HFFc6 (cell line): ENCODE measurements around the gene NUP35. TPM values are rescaled to one million over a fixed set of nuclear protein-coding genes. Genes with fewer than 3 reads are reported as not detected.
"Not testable (repeated sequence)": the region's sequence is repeated elsewhere in the genome, so short reads cannot be mapped to it uniquely, and the experiment has no call there.

Experiments used
- DNase-seq: peaks from one replicate; pipeline ENCODE4 v3.0.0-alpha.2; 2018
- H3K27ac Mint-ChIP-seq: 2 replicates; pipeline ENCODE4 v1.8.0; 2020; ENCODE audit warnings: mild to moderate bottlenecking, mixed read lengths
- H3K27me3 Mint-ChIP-seq: 2 replicates; pipeline ENCODE4 v1.8.0; 2021; ENCODE audit warnings: mild to moderate bottlenecking, moderate library complexity, mixed read lengths; ENCODE audit not compliant: insufficient read depth
- H3K36me3 Mint-ChIP-seq: 2 replicates; pipeline ENCODE4 v1.8.0; 2021; ENCODE audit warnings: low read depth, mixed read lengths
- H3K4me1 Mint-ChIP-seq: 2 replicates; pipeline ENCODE4 v1.8.0; 2020; ENCODE audit warnings: low read depth, mixed read lengths
- H3K4me3 Mint-ChIP-seq: 2 replicates; pipeline ENCODE4 v1.8.0; 2020; ENCODE audit warnings: mild to moderate bottlenecking, moderate library complexity, mixed read lengths
- H3K9me3 Mint-ChIP-seq: 2 replicates; pipeline ENCODE4 v1.8.0; 2020; ENCODE audit warnings: mild to moderate bottlenecking, mixed read lengths
- CTCF ChIP-seq: fragments of 200-600 bp; sonication (generic); IDR thresholded peaks from 2 replicates; pipeline ENCODE4 v1.5.0; 2021; ENCODE audit warnings: antibody characterized with exemption, mild to moderate bottlenecking
- total RNA-seq, 6 experiments: library from RNA; stranded (reverse); fragmentation: NEBNext Ultra II Directional; extraction: Animal tissue kit (Norgen Biotek cat#: 25700); gene quantifications; 2 replicates in 1 of 6; 3 replicates in 5 of 6; pipeline ENCODE4 v1.2.3, GENCODE V29; 2021

Gene NUP35
- total RNA-seq, 6 experiments from 2014 or later: 10.4 to 17.0 (median 14.2) TPM

- Mint-ChIP-seq H3K36me3 (peaks cover 64% of the 10 kb centered on the region), H3K4me1 (peaks cover 6% of the 10 kb centered on the region; the same call in 1 of the 2 replicates), H3K27me3 (no peaks in the 10 kb centered on the region; the same call in 1 of the 2 replicates), H3K9me3 (peaks cover 7% of the 10 kb centered on the region; the same call in 1 of the 2 replicates), H3K4me3 (no peak overlapping the region), H3K27ac (no peak overlapping the region)
- TF ChIP-seq CTCF: no peak
- DNase-seq: no peak
These were observed 24.7 kb downstream of the NUP35 start for GRCh38 chr2:183148955-183149354.

- peaks cover 6% of the 10 kb centered on the region; the same call in 1 of the 2 replicates for H3K4me1 Mint-ChIP-seq
- peak overlapping the region; percentile 42; the same call in 1 of the 2 replicates for H3K27ac Mint-ChIP-seq
These were observed 25.2 kb downstream of the NUP35 start for GRCh38 chr2:183149489-183149888.

GRCh38 chr2:183152280-183152679 lies 28.0 kb downstream of the NUP35 start:
- not testable (repeated sequence) for H3K4me3 Mint-ChIP-seq, H3K4me1 Mint-ChIP-seq, DNase-seq, H3K9me3 Mint-ChIP-seq, H3K27ac Mint-ChIP-seq, H3K27me3 Mint-ChIP-seq
- peaks cover 55% of the 10 kb centered on the region for H3K36me3 Mint-ChIP-seq

More at GRCh38 chr2:183149489-183149888, 25.2 kb downstream of the NUP35 start:
- H3K4me3 Mint-ChIP-seq: no peak overlapping the region
- peak; percentile 20 for DNase-seq
- H3K9me3 Mint-ChIP-seq: peaks cover 1% of the 10 kb centered on the region; the same call in 1 of the 2 replicates
- TF ChIP-seq CTCF: no peak
- H3K27me3 Mint-ChIP-seq: no peaks in the 10 kb centered on the region; the same call in 1 of the 2 replicates
- peaks cover 64% of the 10 kb centered on the region for H3K36me3 Mint-ChIP-seq

GRCh38 chr2:183153967-183154366 lies 29.7 kb downstream of the NUP35 start:
- TF ChIP-seq CTCF: no peak
- no peak for DNase-seq
- H3K27me3 Mint-ChIP-seq: no peaks in the 10 kb centered on the region; the same call in 1 of the 2 replicates
- H3K4me3 Mint-ChIP-seq: no peak overlapping the region
- no peaks in the 10 kb centered on the region for H3K9me3 Mint-ChIP-seq
- H3K27ac Mint-ChIP-seq: no peak overlapping the region
- H3K36me3 Mint-ChIP-seq: peaks cover 44% of the 10 kb centered on the region
- H3K4me1 Mint-ChIP-seq: peaks cover 6% of the 10 kb centered on the region; the same call in 1 of the 2 replicates

GRCh38 chr2:183154772-183155171 lies 30.5 kb downstream of the NUP35 start:
- H3K27ac Mint-ChIP-seq, H3K9me3 Mint-ChIP-seq, DNase-seq, H3K4me3 Mint-ChIP-seq, H3K4me1 Mint-ChIP-seq, H3K27me3 Mint-ChIP-seq: not testable (repeated sequence)
- H3K36me3 Mint-ChIP-seq: peaks cover 44% of the 10 kb centered on the region

- no peak for TF ChIP-seq CTCF
- Mint-ChIP-seq H3K27ac (no peak overlapping the region), H3K36me3 (peaks cover 42% of the 10 kb centered on the region), H3K4me3 (no peak overlapping the region), H3K4me1 (peaks cover 8% of the 10 kb centered on the region), H3K9me3 (no peaks in the 10 kb centered on the region), H3K27me3 (no peaks in the 10 kb centered on the region; the same call in 1 of the 2 replicates)
- DNase-seq: no peak
These were observed 32.9 kb downstream of the NUP35 start for GRCh38 chr2:183157131-183157530.
